ENCODE data around the gene PHF23. TPM values are rescaled to one million over a fixed set of nuclear protein-coding genes. Genes with fewer than 3 reads are reported as not detected.

PHF23 gene
- total RNA-seq, 1 experiment from 2014 or later: 45.8 TPM

- no peak for TF ChIP-seq ZSCAN18 (CRISPR knock-in tag; IDR thresholded peaks at IDR 0.05)
- TF ChIP-seq, protein P1, sequence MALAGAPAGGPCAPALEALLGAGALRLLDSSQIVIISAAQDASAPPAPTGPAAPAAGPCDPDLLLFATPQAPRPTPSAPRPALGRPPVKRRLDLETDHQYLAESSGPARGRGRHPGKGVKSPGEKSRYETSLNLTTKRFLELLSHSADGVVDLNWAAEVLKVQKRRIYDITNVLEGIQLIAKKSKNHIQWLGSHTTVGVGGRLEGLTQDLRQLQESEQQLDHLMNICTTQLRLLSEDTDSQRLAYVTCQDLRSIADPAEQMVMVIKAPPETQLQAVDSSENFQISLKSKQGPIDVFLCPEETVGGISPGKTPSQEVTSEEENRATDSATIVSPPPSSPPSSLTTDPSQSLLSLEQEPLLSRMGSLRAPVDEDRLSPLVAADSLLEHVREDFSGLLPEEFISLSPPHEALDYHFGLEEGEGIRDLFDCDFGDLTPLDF (CRISPR knock-in tag; IDR thresholded peaks at IDR 0.05): no peak
These were observed 18.5 kb downstream of the PHF23 start (continued) for GRCh38 chr17:7220593-7221277.

DNA sequence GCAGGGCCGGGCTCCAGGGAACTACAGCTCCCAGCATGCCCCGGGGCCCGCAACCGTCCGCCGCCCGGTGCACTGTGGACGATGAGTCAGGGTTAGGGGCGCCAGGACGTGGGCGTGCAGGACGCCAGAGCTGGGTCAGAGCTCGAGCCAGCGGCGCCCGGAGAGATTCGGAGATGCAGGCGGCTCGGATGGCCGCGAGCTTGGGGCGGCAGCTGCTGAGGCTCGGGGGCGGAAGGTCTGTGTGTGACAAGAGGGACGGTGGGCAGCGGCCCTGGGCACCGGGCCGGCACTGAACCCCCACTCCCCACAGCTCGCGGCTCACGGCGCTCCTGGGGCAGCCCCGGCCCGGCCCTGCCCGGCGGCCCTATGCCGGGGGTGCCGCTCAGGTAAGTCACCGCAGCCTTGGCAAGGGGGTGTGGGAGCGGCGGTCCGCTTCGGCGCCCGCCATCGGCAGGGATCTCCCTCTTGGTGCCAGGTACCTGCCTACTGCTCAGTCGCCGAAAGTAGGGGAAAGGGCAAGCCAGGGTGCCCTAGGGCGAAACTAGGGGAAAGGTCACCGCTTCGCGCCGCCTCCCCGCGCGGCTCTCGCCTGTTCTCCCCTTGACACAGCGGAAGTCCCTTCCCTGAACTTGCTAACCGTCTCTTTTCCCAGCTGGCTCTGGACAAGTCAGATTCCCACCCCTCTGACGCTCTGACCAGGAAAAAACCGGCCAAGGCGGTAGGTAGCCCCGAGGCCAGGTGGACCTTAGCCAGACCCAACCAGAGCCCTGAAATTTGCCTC, 19.3 kb downstream of the PHF23 start, which contains the start of the genes ACADVL and DLG4:
Gene ACADVL, plus strand, starts transcription at position 127 of the 781 bp plus-strand sequence. Its CDS starts 47 bp downstream, at position 174.
Gene DLG4, minus strand, starts transcription at position 25 of the 781 bp plus-strand sequence.
- Mint-ChIP-seq H3K4me3 (peak within 1 kb of the TSS; percentile 89), H3K4me1 (peaks cover 48% of the 10 kb centered on the region), H3K9me3 (no peaks in the 10 kb centered on the region), H3K27ac (peak within 1 kb of the TSS; percentile 93), H3K36me3 (peaks cover 11% of the 10 kb centered on the region), H3K27me3 (ENCODE audit: low read depth) (peaks cover 4% of the 10 kb centered on the region; the same call in 1 of the 2 replicates)
- DNase-seq (ENCODE audit: low spot score) (peak; percentile 90), ATAC-seq (peak; percentile 58)
- POLR2A ChIA-PET: interaction anchor here (0.6 to 2.1 kb wide), 16 partner anchors 8 to 184 kb away, joined by 3 to 9 read pairs (median 4); partner anchors contain the start of genes CTDNEP1, DVL2, GABARAP and PHF23
- CTCF ChIA-PET: interaction anchor here (0.6 to 4.8 kb wide), 21 partner anchors 10 to 341 kb away, joined by 3 to 36 read pairs (median 4); partner anchors contain the start of genes ACAP1, DVL2, GABARAP and PHF23
- TF ChIP-seq, protein P2, sequence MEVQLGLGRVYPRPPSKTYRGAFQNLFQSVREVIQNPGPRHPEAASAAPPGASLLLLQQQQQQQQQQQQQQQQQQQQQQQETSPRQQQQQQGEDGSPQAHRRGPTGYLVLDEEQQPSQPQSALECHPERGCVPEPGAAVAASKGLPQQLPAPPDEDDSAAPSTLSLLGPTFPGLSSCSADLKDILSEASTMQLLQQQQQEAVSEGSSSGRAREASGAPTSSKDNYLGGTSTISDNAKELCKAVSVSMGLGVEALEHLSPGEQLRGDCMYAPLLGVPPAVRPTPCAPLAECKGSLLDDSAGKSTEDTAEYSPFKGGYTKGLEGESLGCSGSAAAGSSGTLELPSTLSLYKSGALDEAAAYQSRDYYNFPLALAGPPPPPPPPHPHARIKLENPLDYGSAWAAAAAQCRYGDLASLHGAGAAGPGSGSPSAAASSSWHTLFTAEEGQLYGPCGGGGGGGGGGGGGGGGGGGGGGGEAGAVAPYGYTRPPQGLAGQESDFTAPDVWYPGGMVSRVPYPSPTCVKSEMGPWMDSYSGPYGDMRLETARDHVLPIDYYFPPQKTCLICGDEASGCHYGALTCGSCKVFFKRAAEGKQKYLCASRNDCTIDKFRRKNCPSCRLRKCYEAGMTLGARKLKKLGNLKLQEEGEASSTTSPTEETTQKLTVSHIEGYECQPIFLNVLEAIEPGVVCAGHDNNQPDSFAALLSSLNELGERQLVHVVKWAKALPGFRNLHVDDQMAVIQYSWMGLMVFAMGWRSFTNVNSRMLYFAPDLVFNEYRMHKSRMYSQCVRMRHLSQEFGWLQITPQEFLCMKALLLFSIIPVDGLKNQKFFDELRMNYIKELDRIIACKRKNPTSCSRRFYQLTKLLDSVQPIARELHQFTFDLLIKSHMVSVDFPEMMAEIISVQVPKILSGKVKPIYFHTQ (CRISPR knock-in tag; IDR thresholded peaks at IDR 0.05): no peak
- TF ChIP-seq IRF2 (CRISPR knock-in tag; IDR thresholded peaks at IDR 0.05; ENCODE audit: borderline replicate concordance, low read depth): no peak
- no peak for TF ChIP-seq ZNF138 (CRISPR knock-in tag; conservative IDR thresholded peaks at IDR 0.05)
- TF ChIP-seq, protein P3, sequence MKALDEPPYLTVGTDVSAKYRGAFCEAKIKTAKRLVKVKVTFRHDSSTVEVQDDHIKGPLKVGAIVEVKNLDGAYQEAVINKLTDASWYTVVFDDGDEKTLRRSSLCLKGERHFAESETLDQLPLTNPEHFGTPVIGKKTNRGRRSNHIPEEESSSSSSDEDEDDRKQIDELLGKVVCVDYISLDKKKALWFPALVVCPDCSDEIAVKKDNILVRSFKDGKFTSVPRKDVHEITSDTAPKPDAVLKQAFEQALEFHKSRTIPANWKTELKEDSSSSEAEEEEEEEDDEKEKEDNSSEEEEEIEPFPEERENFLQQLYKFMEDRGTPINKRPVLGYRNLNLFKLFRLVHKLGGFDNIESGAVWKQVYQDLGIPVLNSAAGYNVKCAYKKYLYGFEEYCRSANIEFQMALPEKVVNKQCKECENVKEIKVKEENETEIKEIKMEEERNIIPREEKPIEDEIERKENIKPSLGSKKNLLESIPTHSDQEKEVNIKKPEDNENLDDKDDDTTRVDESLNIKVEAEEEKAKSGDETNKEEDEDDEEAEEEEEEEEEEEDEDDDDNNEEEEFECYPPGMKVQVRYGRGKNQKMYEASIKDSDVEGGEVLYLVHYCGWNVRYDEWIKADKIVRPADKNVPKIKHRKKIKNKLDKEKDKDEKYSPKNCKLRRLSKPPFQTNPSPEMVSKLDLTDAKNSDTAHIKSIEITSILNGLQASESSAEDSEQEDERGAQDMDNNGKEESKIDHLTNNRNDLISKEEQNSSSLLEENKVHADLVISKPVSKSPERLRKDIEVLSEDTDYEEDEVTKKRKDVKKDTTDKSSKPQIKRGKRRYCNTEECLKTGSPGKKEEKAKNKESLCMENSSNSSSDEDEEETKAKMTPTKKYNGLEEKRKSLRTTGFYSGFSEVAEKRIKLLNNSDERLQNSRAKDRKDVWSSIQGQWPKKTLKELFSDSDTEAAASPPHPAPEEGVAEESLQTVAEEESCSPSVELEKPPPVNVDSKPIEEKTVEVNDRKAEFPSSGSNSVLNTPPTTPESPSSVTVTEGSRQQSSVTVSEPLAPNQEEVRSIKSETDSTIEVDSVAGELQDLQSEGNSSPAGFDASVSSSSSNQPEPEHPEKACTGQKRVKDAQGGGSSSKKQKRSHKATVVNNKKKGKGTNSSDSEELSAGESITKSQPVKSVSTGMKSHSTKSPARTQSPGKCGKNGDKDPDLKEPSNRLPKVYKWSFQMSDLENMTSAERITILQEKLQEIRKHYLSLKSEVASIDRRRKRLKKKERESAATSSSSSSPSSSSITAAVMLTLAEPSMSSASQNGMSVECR (CRISPR knock-in tag; IDR thresholded peaks at IDR 0.05; ENCODE audit: borderline replicate concordance): peak; percentile 41; the same call in 1 of the 2 replicates
- no peak for TF ChIP-seq KAT7 (CRISPR knock-in tag; IDR thresholded peaks at IDR 0.05; ENCODE audit: borderline replicate concordance)
- no peak for TF ChIP-seq TCF7 (CRISPR knock-in tag; IDR thresholded peaks at IDR 0.05; ENCODE audit: low read depth)
- no peak for TF ChIP-seq ESRRA (CRISPR knock-in tag; IDR thresholded peaks at IDR 0.05; ENCODE audit: borderline replicate concordance)
- no peak; the same call in 1 of the 2 replicates for TF ChIP-seq JUN (CRISPR knock-in tag; IDR thresholded peaks at IDR 0.05)
- TF ChIP-seq IRF1 (CRISPR knock-in tag; IDR thresholded peaks at IDR 0.05): peak; percentile 74; the same call in 1 of the 2 replicates
- TF ChIP-seq FOXK1 (CRISPR knock-in tag; IDR thresholded peaks at IDR 0.05): peak; percentile 70
- TF ChIP-seq GABPB1 (CRISPR knock-in tag; IDR thresholded peaks at IDR 0.05): peak; percentile 60; the same call in 1 of the 2 replicates
- TF ChIP-seq ZNF219 (CRISPR knock-in tag; IDR thresholded peaks at IDR 0.05; ENCODE audit: borderline replicate concordance): no peak
- no peak for TF ChIP-seq CTCF (IDR thresholded peaks at IDR 0.05)
- no peak for TF ChIP-seq TEAD4 (CRISPR knock-in tag; IDR thresholded peaks at IDR 0.05)
- 0 out of 2 replicates have a peak, but pooled peaks have one; percentile 52 for TF ChIP-seq EMX1 (CRISPR knock-in tag; IDR thresholded peaks at IDR 0.05)
- TF ChIP-seq PREB (CRISPR knock-in tag; IDR thresholded peaks at IDR 0.05; ENCODE audit: borderline replicate concordance): no peak
- TF ChIP-seq CREM (CRISPR knock-in tag; IDR thresholded peaks at IDR 0.05): peak; percentile 57; the same call in 1 of the 2 replicates
